ENCODE results near the gene SAMD1.

- TF ChIP-seq CTCF (conservative IDR thresholded peaks at IDR 0.05) = no peak
- no peak for TF ChIP-seq ZFX (IDR thresholded peaks at IDR 0.05)
Observed at GRCh38 chr19:14122924-14123323, 32.4 kb upstream of the SAMD1 start.

All from C4-2B (cell line).